Measurements from ENCODE around the gene LENEP.
"Not testable (repeated sequence)": the region's sequence is repeated elsewhere in the genome, so short reads cannot be mapped to it uniquely, and the experiment has no call there.

The LENEP gene

DNA sequence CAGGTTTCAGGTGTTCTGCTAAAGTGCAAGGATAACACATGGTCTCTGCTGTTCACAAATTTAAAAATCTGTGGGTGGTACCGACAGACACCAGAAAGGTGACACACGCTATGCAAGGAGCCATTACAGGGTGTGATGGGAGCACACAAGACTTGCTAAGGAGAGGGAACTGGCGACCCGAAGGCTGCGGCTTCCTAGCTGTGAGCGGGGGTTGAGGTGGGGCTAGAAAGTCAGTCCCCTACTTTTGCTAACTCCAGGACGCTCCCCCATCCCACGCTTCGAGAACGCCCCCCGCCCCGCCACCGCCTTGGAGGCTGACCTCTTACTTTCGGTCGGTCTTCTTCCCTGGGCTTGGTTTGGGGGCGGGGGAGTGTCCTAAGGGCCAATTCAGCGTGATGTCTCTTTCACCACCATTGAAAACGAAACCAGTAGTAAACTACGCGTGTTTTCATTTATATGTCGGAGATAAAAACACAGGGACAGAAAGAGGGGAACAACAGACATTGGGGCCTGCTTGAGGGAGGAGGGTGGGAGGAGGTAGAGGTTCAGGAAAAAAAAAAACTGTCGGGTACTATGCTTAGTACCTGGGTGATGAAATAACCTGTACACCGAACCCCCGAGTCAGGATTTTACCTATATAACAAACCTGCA, 17.9 kb upstream of the LENEP start:
- DNase-seq (ENCODE audit: low read depth), result peak; percentile 60

DNA sequence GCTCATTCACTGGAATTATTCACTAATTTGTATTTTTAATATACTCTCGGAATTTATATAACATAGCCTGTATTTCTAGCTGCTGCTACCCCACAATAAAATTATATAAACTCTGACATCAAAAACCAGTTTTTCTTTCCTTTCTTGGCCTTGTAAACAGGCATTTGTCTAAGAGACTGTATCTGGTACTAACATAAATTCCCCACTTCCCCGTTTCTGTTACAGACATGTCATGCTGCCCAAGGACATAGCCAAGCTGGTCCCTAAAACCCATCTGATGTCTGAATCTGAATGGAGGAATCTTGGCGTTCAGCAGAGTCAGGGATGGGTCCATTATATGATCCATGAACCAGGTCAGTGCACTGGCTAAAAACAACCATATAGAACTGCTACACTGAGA, 15.6 kb upstream of the LENEP start:
- DNase-seq (ENCODE audit: low read depth), result not testable (repeated sequence)

DNA sequence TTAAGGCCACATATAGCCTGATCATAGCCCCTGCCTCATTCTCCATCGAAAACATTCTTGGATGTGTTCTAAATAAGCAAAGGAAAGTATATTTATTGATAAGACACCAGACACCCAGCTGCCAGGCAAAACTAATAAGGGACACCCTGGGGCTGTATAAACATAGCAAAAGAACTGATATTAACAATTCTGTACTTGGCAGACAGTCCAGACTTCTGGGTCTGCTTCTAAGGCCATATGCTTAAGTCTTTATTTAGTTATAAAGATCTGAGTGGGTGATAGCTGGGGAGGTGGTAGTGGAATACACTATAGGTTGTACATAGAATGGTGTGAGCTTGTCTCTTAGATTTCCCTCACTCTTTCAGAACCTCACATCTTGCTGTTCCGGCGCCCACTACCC, 15.0 kb upstream of the LENEP start:
- DNase-seq (ENCODE audit: low read depth), result no peak

DNA sequence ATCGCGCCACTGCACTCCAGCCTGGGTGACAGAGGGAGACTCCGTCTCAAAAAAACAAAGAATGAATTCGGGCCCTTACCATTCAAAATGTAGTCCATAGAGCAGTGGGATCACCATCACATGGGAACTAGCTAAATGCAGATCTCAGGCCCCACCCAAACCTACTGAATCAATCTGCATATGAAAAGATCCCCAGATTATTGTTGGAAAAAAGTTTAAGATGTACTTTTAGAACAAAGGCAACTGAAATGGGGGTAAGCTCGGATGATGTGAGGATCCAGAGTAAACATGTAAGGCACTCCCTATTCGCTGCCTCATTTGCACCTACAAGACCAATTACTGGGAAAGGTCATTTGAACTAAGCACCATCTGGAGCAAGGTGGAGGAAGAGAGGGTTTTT, 11.0 kb upstream of the LENEP start:
- no peak for DNase-seq (ENCODE audit: low read depth)

DNA sequence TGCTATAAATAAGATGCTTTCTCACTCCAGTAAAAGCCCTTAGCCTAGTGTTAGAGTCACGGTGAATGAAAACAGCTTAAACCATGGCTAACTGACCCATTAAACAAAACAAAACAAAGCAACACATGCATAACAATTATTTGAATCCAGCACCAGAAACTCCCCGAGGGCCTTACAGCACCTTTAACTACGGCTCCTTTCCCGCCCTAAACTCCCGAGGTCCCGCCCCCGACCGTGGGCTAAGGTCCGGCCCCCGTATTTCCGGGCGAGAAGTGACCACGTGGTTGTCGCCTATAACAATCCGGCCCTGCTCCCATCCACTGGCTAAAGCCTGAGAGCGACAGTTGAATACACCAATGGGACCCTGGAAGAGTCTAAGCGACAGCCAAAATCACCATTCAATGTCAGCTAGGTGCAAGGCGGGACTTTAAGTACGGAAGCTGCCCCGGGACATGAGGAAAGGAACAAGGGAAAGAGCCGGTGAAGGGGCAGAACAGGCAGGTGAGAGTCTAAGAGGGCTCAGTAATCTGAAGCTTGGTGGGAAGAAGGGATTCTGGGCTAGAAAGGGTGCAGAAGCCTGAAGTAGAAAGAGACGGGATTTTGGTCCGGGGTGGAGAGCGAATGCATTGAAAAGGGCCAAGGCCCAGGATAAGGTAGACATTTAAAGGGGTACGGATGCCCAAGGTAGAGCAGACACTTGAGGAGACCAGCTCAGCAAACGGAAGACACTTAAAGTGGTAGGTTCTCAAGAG, 10.3 kb upstream of the LENEP start, which contains the start of gene FLAD1:
Gene FLAD1, plus strand, starts transcription at position 448 of the 752 bp plus-strand sequence. CDS start 351 bp downstream, outside the sequence.
- peak; percentile 94 for DNase-seq (ENCODE audit: low read depth)

DNA sequence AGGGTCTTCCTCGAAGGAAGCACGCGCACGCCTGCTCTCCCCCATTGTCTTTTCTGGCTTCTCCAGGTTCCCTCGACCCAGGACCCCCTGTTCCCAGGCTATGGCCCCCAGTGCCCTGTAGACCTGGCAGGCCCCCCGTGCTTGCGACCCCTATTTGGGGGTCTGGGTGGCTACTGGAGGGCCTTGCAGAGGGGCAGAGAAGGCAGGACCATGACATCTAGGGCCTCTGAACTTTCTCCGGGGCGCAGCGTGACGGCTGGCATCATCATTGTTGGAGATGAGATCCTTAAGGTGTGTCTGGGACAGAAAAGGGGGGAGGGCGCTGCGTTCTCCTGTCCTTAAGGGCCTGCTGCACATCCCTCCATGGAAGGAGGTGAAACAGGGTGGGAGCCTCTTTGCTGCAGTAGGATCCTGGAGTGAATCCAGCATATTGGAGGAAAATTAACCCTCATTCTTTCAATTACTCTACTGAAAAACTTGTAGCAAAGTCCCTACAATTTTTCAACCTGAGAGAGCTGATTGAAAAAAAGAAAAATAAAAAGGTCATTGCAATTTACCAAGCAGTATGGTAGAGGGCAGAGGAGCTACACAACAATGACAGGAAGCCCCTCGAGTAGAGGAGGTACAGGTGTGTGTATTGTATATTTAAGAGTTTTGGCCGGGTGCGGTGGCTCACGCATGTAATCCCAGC, 9.5 kb upstream of the LENEP start:
- DNase-seq (ENCODE audit: low read depth), result no peak

DNA sequence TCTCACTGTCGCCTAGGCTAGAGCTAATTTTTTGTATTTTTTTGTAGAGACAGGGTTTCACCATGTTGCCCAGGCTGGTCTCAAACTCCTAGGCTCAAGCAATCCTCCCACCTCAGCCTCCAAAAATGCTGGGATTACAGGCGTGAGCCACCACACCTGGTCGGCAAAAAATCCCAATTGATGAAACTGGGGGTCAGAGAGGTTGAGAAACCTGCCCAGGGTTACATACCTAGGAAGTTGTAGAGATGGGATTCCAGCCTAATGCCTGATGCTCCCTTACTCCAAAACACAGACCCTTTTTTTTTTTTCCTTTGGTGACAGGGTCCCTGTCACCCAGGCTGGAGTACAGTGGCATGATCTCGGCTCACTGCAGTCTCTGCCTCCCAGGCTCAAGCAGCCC, 6.7 kb upstream of the LENEP start:
- not testable (repeated sequence) for DNase-seq (ENCODE audit: low read depth)

DNA sequence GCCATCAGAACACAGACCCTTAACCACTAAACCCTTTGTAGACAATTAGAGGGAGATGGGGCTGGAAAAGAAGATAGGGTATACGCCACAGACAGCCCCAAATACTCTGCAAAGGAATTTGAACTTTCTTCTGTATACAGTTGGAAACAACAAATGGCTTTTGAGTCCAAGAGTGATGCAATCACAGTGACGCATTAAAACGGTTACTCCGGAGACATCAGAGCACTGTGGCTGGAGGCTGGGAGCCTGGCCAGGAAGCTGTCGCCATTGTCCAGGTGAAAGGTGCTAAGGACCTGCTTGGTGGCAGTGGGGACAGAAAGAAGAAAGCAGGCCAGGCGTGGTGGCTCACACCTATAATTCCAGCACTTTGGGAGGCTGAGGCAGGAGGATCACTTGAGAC, 6.1 kb upstream of the LENEP start:
- no peak for DNase-seq (ENCODE audit: low read depth)

DNA sequence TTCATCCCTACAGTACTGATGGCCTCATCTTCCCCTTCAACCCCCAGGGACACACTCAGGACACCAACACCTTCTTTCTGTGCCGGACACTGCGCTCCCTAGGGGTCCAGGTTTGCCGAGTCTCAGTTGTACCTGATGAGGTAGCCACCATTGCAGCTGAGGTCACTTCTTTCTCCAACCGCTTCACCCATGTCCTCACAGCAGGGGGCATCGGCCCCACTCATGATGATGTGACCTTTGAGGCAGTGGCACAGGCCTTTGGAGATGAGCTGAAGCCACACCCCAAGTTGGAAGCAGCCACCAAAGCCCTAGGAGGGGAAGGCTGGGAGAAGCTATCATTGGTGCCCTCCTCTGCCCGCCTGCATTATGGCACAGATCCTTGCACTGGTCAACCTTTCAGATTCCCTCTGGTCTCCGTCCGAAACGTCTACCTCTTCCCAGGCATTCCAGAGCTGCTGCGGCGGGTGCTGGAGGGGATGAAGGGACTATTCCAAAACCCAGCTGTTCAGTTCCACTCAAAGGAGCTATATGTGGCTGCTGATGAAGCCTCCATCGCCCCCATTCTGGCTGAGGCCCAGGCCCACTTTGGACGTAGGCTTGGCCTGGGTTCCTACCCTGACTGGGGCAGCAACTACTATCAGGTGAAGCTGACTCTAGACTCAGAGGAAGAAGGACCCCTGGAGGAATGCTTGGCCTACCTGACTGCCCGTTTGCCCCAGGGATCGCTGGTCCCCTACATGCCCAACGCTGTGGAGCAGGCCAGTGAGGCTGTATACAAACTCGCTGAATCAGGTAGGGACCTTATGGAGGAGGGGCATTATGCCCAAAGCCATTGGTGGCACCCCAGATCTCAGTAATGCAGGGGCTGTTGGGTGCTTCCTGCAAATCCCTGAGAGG, 5.1 kb upstream of the LENEP start:
- DNase-seq (ENCODE audit: low read depth), result no peak

DNA sequence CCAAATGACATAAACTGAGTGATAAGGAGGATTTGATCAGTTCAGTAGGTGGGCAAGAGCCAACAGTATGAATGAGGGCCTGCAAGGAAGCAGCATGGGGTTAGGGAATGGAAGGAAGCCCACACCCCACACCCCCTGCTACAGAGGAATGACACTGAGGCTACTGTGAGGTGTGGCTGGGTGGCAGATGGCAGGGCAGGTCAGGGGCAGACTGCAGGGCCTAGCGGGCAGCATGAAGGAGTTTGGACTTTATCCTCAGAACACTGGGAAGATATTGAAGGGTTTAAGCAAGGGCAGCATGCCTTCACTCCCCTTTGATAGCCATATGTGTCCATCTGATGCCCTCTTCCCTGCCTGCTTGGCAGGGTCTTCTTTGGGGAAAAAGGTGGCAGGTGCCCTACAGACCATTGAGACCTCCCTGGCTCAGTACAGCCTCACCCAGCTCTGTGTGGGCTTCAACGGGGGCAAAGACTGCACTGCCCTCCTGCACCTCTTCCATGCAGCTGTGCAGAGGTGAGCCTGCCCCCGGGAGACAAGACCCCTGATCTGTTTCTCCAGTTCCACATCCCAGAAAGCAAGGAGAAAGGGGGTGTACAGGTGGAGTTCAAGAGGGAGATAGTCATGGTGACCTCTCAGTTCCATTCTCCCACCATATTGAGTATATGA, 4.1 kb upstream of the LENEP start:
- no peak for DNase-seq (ENCODE audit: low read depth)

DNA sequence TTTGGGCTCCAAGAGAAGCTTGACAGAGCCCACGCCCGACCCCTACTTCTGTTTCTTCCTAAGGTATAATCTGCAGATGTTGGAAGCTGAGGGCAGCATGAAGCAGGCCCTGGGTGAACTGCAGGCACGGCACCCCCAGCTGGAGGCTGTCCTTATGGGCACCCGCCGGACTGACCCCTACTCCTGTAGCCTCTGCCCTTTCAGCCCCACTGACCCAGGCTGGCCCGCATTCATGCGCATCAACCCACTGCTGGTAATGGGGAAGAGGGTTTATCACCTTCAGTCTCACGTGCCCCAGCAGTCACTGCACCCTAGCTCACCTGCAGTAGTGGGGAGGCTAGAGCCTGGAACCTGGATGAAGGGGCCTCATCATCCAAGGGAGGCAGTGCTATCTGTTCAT, 3.1 kb upstream of the LENEP start:
- no peak for DNase-seq (ENCODE audit: low read depth)

DNA sequence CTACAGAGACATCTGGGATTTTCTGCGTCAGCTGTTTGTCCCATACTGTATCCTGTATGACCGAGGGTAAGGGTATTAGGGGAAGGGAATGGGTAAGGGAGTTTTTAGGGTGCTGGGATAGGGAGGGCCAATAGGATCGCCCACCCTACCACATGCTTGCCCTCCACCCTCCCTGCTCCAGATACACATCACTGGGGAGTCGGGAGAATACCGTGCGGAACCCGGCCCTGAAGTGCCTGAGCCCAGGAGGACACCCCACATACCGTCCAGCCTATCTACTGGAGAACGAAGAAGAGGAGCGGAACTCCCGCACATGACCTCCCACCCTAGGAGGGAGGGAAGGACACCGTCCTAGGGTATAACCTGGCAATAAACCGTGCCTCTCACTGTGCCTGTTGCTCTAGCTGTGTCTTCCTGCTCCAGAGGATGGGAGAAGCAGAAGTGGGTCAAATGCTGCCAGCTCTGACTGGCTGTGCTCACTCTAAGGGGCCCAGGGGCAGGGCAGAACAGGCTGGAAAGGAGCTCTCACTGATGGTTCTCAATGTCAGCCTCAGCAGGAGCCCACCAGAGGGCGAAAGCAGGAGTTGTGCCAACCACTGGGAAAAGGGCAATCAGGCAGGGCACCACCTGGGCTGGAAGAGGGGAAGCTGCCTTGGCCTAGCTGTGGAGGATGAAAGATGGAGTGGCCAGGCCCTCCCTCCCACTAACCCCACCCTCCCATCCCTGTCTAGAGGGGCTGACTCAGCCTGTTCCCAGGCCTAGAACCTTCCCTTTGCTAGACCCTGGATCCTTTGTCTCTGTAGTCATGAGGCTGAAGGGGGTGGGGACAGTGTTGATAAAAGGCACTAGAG, 440 bp upstream of the LENEP start:
- DNase-seq (ENCODE audit: low read depth), result no peak

DNA sequence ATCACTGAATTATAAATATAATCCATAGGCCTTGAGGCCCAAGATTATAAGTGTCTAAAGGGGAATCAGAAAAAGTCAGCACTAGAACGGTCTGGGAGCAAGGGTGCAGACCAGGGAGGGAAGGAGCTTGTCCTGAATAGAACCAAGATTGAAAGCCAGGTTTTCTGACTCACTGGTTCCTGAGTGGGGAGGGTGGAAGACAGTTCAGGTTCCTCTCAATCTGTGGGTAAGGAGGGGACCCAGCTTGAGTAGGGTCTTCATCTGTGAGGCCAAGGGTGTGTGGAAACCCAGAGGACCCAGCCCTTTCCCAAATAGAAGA, 842 bp downstream of the LENEP start:
- no peak for DNase-seq (ENCODE audit: low read depth)

DNA sequence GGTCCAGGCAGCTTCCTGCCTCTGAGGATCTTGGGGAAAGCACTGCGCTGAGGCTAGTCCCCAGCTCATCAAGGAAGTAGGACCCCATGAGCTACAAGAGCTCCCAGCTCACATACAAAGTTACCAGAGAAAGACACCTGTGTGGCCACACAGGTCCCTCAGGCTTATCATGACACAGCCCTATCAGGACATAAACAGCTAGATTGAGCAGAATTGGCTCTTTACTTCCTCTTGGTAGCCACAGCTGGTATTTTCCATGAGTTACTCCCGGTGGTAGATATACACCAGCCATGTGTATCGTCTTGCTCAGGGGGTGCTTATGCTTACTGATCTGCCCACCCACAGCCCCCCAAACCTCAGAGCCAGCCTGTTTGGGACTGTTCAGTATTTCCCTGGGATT, 1.2 kb downstream of the LENEP start:
- DNase-seq (ENCODE audit: low read depth), result no peak

DNA sequence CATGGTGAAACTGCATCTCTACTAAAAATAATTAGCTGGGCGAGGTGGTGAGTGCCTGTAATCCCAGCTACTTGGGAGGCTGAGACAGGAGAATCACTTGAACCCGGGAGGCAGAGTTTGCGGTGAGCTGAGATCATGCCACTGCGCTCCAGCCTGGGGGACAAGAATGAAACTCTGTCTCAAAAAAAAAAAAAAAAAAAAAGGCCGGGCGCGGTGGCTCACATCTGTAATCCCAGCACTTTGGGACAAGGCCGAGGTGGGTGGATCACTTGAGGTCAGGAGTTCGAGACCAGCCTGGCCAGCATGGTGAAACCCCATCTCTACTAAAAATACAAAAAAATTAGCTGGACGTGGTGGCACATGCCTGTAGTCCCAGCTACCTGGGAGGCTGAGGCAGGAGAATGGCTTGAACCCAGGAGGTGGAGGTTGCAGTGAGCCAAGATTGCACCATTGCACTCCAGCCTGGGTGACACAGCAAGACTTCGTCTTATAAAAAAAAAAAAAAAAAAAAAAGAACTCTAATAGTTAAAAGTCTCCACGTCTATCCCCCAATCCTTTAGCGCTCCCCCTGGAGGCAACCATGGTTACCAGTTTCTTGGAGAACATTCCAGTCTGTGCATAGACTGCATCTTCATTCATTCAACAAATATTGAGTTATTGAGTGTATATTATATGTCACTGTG, 2.1 kb downstream of the LENEP start:
- DNase-seq (ENCODE audit: low read depth), result not testable (repeated sequence)

DNA sequence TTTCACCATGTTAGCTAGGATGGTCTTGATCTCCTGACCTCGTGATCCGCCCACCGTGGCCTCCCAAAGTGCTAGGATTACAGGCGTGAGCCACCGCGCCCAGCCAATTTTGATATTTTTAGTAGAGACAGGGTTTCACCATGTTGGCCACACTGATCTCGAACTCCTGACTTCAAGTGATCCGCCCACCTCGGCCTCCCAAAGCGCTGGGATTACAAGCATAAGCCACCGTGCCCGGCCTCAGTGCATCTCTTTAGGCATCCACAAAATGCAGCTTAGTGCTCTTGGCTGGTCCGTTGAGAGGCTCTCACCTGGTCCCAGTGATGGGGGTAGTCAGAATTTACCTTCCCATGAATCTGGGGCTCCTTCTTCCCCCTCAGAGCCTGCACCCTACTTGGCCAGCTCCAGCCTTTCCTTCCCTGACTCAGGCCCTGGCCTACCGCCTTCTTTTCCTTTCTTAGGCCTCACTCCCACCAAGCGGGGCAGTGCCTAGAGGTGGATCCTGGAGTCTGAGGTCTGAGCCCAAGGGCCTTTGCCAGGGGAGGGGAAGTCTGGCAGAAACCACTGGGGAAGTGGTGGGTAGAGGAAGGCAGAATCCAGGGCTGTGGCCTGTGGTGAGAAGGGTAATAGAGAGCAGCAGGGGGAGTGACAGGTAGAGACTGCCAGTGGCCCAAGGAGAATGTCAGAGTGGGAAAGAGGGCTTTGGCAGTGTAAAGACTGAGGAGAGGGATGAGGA, 3.7 kb downstream of the LENEP start:
- DNase-seq (ENCODE audit: low read depth), result no peak

DNA sequence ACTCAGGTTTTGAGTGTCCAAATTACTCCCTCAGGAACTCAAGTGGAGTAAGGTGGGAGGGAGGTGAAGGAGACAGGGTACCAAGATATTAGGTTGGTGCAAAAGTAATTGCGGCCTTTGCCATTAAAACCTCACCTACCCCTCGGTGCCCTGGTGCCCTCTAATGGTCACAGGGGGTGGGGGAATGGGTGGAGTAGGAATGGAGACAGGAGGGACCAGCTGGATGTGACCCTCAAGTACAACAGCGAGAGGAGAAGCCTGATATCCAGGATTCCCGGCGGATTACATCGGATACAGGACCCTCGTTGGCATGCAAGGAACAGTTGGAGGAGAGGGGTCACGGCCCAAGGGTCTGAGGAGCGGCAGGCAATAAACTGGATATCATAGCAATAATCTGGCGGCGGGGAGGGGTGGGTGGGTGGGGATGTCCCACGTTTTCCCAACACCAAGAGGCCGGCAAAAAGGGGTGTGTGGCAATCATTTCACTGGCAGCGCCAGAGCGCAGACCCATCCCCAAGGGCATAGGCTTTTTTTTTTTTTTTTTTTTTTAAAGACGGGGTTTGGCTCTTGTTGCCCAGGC, 4.9 kb downstream of the LENEP start:
- no peak for DNase-seq (ENCODE audit: low read depth)

DNA sequence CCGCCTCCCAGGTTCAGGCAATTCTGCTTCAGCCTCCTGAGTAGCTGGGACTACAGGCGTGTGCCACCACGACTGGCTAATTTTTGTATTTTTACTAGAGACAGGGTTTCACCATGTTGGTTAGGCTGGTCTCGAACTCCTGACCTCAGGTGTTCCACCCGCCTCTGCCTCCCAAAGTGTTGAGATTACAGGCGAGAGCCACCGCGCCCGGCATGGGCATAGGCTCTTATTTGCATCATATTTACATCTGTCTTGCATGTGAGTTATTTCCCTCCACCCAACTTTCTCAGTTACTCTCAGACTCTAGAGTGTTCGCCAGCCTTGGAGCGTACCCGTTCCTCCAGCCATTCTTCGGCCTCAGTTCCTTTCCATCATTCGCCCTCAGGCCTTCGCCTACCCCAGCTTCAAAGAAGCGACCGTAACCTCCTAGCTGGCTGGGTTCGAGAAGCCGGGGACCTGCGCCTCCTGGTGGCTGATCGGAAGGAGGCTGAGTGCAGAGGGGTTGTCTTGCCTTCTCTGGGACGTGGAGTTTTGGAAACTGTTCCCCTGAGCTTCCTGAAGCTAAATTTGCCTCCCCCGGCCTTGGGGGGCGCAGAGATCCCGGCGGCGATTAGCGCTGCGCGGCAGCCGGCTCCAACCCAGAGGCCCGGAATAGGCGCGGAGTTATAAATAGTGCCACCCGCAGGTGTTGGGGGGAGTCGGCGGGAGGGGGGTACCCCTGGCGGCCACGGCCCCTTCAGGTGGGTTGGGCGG, 5.6 kb downstream of the LENEP start:
- DNase-seq (ENCODE audit: low read depth), result peak; percentile 81

All from activated T-cell treated with anti-CD3 and anti-CD28 coated beads for 48 hours (primary cell).